ENCODE data around the gene DNAL1. TPM values are rescaled to one million over a fixed set of nuclear protein-coding genes. Genes with fewer than 3 reads are reported as not detected.

Gene DNAL1
- total and polyA plus RNA-seq, 9 of the 15 experiments (the other 6 are each of a cell fraction or from before 2014, with no cell fraction given), result 1.6 to 11.7 (median 4.8) TPM

DNA sequence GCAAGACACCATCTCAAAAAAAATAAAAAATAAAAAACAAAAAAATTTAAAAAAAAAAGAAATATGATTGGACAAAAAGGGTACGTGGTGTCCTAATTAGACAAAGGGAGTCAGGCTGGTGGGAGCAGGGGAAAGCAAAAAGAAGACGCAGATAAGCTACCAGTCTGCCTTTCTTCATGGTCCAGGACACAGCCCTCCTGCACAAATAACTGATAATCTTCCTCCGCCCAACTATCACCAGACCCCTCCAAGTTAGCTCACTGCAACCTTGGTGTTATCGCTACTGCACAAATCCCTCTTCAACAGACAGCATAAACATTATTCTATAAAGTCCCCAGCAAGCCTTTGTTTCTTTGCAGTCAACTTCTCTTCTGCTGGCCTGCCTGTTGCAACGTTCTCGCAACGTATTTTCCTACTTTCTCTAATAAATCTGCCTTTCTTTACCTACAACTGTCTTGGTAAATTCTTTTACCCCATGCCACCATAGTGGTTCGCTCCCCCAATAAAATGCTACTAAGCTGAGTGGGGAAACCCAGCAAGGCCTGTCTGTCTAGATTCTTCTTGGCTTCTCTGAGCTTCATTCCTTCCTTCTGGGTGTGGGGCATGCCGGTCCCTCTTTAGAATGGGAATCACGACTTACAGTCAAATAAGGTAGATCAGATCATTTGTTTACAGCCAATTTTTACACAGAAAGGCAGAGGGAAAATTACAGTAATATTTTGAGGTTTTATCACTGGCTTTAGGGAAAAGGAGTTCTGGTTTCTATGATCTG is 14.6 kb upstream of the DNAL1 start (continued):
- TF ChIP-seq, protein P1, sequence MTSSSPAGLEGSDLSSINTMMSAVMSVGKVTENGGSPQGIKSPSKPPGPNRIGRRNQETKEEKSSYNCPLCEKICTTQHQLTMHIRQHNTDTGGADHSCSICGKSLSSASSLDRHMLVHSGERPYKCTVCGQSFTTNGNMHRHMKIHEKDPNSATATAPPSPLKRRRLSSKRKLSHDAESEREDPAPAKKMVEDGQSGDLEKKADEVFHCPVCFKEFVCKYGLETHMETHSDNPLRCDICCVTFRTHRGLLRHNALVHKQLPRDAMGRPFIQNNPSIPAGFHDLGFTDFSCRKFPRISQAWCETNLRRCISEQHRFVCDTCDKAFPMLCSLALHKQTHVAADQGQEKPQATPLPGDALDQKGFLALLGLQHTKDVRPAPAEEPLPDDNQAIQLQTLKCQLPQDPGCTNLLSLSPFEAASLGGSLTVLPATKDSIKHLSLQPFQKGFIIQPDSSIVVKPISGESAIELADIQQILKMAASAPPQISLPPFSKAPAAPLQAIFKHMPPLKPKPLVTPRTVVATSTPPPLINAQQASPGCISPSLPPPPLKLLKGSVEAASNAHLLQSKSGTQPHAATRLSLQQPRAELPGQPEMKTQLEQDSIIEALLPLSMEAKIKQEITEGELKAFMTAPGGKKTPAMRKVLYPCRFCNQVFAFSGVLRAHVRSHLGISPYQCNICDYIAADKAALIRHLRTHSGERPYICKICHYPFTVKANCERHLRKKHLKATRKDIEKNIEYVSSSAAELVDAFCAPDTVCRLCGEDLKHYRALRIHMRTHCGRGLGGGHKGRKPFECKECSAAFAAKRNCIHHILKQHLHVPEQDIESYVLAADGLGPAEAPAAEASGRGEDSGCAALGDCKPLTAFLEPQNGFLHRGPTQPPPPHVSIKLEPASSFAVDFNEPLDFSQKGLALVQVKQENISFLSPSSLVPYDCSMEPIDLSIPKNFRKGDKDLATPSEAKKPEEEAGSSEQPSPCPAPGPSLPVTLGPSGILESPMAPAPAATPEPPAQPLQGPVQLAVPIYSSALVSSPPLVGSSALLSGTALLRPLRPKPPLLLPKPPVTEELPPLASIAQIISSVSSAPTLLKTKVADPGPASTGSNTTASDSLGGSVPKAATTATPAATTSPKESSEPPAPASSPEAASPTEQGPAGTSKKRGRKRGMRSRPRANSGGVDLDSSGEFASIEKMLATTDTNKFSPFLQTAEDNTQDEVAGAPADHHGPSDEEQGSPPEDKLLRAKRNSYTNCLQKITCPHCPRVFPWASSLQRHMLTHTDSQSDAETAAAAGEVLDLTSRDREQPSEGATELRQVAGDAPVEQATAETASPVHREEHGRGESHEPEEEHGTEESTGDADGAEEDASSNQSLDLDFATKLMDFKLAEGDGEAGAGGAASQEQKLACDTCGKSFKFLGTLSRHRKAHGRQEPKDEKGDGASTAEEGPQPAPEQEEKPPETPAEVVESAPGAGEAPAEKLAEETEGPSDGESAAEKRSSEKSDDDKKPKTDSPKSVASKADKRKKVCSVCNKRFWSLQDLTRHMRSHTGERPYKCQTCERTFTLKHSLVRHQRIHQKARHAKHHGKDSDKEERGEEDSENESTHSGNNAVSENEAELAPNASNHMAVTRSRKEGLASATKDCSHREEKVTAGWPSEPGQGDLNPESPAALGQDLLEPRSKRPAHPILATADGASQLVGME (CRISPR knock-in tag; IDR thresholded peaks at IDR 0.05), result no peak
- TF ChIP-seq NCOR1 (IDR thresholded peaks at IDR 0.05) (peak; percentile 46; the same call in 1 of the 2 replicates), GATAD2B (IDR thresholded peaks at IDR 0.05; ENCODE audit: borderline replicate concordance) (no peak)

All from K562 (cell line).